ENCODE data around the gene OR2AE1.

DNA sequence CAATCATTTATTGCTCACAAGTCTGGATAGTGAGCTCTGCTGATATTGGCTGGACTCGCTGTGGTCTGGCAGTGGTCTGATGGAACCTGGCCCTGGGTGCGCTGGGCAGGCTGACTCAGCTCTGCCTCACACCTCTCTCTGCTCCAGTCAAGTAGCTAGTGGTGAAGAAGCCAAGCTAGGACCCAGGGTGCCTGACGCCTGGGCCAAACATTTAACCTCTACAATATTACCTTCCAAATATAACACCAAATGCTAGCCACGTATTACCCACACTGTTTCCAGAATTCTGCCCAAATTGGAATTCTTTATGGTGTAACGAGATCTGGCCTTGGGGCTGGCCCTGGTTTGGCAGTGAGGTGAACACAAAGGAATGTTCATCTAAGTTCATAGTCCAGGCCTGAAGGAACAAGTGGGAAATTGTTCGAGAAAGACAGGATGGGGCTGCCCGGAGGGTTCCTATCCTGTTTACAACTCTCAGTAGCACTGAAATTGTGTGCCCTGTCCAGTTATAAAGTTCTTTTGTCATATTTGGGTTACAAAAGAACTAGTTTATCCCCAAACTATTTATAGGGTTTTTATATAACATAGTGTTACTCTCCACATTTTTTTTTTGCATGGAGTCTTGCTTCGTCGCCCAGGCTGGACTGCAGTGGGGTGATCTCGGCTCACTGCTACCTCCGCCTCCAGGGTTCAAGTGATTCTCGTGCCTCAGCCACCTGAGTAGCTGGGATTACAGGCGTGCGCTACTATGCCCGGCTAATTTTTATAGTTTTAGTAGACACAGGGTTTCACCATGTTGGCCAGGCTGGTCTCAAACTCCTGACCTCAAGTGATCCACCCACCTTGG is 16.3 kb downstream of the OR2AE1 start:
- TF ChIP-seq, protein P1, sequence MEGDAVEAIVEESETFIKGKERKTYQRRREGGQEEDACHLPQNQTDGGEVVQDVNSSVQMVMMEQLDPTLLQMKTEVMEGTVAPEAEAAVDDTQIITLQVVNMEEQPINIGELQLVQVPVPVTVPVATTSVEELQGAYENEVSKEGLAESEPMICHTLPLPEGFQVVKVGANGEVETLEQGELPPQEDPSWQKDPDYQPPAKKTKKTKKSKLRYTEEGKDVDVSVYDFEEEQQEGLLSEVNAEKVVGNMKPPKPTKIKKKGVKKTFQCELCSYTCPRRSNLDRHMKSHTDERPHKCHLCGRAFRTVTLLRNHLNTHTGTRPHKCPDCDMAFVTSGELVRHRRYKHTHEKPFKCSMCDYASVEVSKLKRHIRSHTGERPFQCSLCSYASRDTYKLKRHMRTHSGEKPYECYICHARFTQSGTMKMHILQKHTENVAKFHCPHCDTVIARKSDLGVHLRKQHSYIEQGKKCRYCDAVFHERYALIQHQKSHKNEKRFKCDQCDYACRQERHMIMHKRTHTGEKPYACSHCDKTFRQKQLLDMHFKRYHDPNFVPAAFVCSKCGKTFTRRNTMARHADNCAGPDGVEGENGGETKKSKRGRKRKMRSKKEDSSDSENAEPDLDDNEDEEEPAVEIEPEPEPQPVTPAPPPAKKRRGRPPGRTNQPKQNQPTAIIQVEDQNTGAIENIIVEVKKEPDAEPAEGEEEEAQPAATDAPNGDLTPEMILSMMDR (IDR thresholded peaks at IDR 0.05; ENCODE audit: poor library complexity), result no peak
- no peak for TF ChIP-seq EZH2phosphoT487 (IDR thresholded peaks at IDR 0.05; ENCODE audit: low read depth, severe bottlenecking, unreplicated experiment)
